Measurements from ENCODE around the gene USP46.

The USP46 gene

DNA sequence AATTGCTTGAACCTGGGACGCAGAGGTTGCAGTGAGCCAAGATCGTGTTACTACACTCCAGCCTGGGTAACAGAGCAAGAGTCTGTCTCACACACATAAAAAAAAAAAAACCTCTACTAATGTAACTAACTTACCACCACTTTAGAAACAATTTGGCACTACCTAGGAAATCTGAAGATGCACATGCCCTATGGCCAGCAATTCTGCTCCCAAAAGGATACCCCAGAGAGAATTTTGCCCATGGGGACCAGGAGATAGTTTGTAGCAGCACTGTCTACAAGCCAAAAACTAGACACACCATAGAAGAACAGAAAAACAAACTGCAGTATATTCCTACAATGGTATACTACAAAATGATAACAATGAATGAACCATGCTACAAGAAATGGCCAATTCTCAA is 37.5 kb downstream of the USP46 start:
- Histone ChIP-seq H3K9me3 (ENCODE audit: severe bottlenecking) (no peaks in the 10 kb centered on the region), H3K4me3 (ENCODE audit: severe bottlenecking) (no peak overlapping the region)

GRCh38 chr4:52619591-52619931 is 39.5 kb downstream of the USP46 start:
- Histone ChIP-seq H3K27ac (ENCODE audit: poor library complexity, severe bottlenecking) (no peak overlapping the region), H3K4me1 (ENCODE audit: insufficient read depth, poor library complexity, severe bottlenecking) (no peaks in the 10 kb centered on the region), H3K9me3 (ENCODE audit: severe bottlenecking) (no peaks in the 10 kb centered on the region), H3K4me3 (ENCODE audit: severe bottlenecking) (no peak overlapping the region), H3K27me3 (ENCODE audit: insufficient read depth, poor library complexity, severe bottlenecking) (no peaks in the 10 kb centered on the region), H3K36me3 (ENCODE audit: low read depth) (peaks cover 9% of the 10 kb centered on the region)
- DNase-seq (ENCODE audit: low spot score) (no peak), ATAC-seq (ENCODE audit: low read depth) (no peak)
- TF ChIP-seq, protein P1, sequence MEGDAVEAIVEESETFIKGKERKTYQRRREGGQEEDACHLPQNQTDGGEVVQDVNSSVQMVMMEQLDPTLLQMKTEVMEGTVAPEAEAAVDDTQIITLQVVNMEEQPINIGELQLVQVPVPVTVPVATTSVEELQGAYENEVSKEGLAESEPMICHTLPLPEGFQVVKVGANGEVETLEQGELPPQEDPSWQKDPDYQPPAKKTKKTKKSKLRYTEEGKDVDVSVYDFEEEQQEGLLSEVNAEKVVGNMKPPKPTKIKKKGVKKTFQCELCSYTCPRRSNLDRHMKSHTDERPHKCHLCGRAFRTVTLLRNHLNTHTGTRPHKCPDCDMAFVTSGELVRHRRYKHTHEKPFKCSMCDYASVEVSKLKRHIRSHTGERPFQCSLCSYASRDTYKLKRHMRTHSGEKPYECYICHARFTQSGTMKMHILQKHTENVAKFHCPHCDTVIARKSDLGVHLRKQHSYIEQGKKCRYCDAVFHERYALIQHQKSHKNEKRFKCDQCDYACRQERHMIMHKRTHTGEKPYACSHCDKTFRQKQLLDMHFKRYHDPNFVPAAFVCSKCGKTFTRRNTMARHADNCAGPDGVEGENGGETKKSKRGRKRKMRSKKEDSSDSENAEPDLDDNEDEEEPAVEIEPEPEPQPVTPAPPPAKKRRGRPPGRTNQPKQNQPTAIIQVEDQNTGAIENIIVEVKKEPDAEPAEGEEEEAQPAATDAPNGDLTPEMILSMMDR (IDR thresholded peaks at IDR 0.05; ENCODE audit: poor library complexity, severe bottlenecking) = no peak

More for the DNA sequence above, 37.5 kb downstream of the USP46 start:
- peaks cover 19% of the 10 kb centered on the region for H3K36me3 ChIP-seq (ENCODE audit: low read depth)
- no peak overlapping the region for H3K27ac ChIP-seq (ENCODE audit: poor library complexity, severe bottlenecking)
- no peak for DNase-seq (ENCODE audit: low spot score)
- TF ChIP-seq, protein P1 (IDR thresholded peaks at IDR 0.05; ENCODE audit: poor library complexity, severe bottlenecking) = no peak
- no peaks in the 10 kb centered on the region for H3K4me1 ChIP-seq (ENCODE audit: insufficient read depth, poor library complexity, severe bottlenecking)
- no peaks in the 10 kb centered on the region for H3K27me3 ChIP-seq (ENCODE audit: insufficient read depth, poor library complexity, severe bottlenecking)
- no peak for ATAC-seq (ENCODE audit: low read depth)

DNA sequence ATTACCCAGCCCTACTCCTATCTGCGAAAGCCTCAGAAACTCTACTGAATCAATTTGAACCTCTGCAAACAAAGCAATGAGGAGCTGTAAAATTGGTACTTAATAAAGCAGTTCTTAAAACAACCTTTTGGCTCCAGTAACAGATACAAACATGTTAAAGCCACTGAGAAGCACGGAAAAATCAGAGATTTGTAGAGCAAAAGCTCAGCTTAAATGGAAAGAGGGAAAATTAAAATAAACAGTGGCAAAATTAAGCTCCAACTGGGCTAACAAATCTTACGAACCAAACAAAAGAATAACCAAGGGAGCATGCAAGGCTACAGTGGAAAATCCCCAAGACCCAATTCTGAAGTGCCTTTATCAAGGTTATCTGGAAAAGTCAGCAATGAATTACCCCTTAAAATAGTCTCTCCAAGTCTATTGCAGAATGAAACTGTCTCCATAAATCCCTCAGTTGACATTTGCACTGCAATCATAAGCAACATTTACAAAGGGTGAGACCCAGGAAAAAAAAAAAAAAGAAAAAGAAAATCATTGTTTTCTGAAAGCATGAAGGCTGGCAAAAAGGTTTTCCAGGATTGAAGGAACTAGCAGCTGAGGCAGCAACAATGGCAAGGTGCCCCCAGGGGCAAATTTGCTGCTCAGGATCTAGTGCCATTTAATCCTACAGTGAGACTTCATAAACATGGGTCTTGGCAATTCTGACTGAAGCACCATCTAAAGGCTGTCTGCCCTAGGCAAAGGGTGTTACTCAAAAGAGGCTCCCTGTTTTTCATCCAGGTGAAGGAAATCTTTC is 40.1 kb downstream of the USP46 start:
- ATAC-seq (ENCODE audit: low read depth) (no peak), DNase-seq (ENCODE audit: low spot score) (no peak)
- Histone ChIP-seq H3K4me1 (ENCODE audit: insufficient read depth, poor library complexity, severe bottlenecking) (no peaks in the 10 kb centered on the region), H3K27me3 (ENCODE audit: insufficient read depth, poor library complexity, severe bottlenecking) (no peaks in the 10 kb centered on the region), H3K4me3 (ENCODE audit: severe bottlenecking) (no peak overlapping the region), H3K9me3 (ENCODE audit: severe bottlenecking) (no peaks in the 10 kb centered on the region), H3K27ac (ENCODE audit: poor library complexity, severe bottlenecking) (no peak overlapping the region), H3K36me3 (ENCODE audit: low read depth) (peaks cover 9% of the 10 kb centered on the region)
- TF ChIP-seq, protein P1 (IDR thresholded peaks at IDR 0.05; ENCODE audit: poor library complexity, severe bottlenecking) = no peak

DNA sequence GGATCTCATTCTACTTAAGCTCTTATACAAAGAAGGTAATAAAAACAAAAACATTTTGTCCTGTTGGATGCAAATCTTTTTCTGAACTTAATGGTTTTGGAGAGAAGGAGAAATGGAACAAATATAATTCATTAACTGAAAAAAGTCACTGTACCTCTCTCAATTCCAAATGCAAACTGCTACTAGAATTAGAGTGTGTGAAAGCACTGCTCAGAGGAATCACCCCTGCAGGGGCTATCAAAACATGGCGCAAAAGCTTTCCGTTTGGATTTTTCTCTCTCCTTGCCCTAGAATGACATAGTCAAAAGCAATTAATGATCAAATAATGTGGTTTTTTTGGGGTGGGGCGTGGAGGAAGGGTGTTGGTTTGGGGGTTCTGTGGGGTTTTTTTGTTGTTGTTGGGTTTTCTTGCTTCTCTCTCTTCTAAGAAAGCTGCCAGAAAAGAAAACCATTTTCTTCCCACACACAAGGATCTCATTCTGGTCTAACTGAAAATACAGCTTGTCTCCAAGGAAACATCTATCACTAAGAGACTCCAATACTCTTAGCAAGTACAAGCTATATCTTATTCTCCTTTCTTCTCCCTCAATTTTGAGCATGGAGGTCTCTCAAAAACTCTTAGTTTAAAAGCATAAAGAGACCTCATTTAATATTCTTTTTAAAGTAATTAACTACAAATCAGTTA is 41.6 kb downstream of the USP46 start:
- no peak overlapping the region for H3K27ac ChIP-seq (ENCODE audit: poor library complexity, severe bottlenecking)
- DNase-seq (ENCODE audit: low spot score) (no peak), ATAC-seq (ENCODE audit: low read depth) (no peak)

More for the DNA sequence above, 41.6 kb downstream of the USP46 start:
- TF ChIP-seq, protein P1 (IDR thresholded peaks at IDR 0.05; ENCODE audit: poor library complexity, severe bottlenecking) = no peak
- Histone ChIP-seq H3K36me3 (ENCODE audit: low read depth) (peaks cover 11% of the 10 kb centered on the region), H3K4me3 (ENCODE audit: severe bottlenecking) (no peak overlapping the region), H3K27me3 (ENCODE audit: insufficient read depth, poor library complexity, severe bottlenecking) (no peaks in the 10 kb centered on the region), H3K4me1 (ENCODE audit: insufficient read depth, poor library complexity, severe bottlenecking) (no peaks in the 10 kb centered on the region), H3K9me3 (ENCODE audit: severe bottlenecking) (no peaks in the 10 kb centered on the region)

Measured in RWPE2 (cell line).